Ishikawa (cell line): Measurements from ENCODE around the gene CADM3.

Experiments used
- CEBPB ChIP-seq: IDR thresholded peaks from 2 replicates; pipeline ENCODE4 v1.6.1; 2012
- CREB1 ChIP-seq: IDR thresholded peaks from 2 replicates; pipeline ENCODE4 v1.6.1; 2012; ENCODE audit warnings: low read depth
- EGR1 ChIP-seq: IDR thresholded peaks from 2 replicates; pipeline ENCODE4 v1.6.1; 2012
- EP300 ChIP-seq: IDR thresholded peaks from 2 replicates; pipeline ENCODE4 v1.6.1; 2012; ENCODE audit warnings: borderline replicate concordance
- FOXM1 ChIP-seq: IDR thresholded peaks from 2 replicates; pipeline ENCODE4 v1.6.1; 2012; ENCODE audit warnings: low read depth, borderline replicate concordance
- MAX ChIP-seq: IDR thresholded peaks from 2 replicates; pipeline ENCODE4 v1.6.1; 2012
- NFIC ChIP-seq: IDR thresholded peaks from 2 replicates; pipeline ENCODE4 v1.6.1; 2012
- RAD21 ChIP-seq: IDR thresholded peaks from 2 replicates; pipeline ENCODE4 v1.6.1; 2012; ENCODE audit warnings: low read depth
- TAF1 ChIP-seq: IDR thresholded peaks from 2 replicates; pipeline ENCODE4 v1.6.1; 2012; ENCODE audit warnings: low read depth, mild to moderate bottlenecking
- TCF12 ChIP-seq: IDR thresholded peaks from 2 replicates; pipeline ENCODE4 v1.6.1; 2012; ENCODE audit warnings: low read depth
- TEAD4 ChIP-seq: IDR thresholded peaks from 2 replicates; pipeline ENCODE4 v1.6.1; 2012
- YY1 ChIP-seq: IDR thresholded peaks from 2 replicates; pipeline ENCODE4 v1.6.1; 2012; ENCODE audit warnings: low read depth
- TF ChIP-seq, protein P1 (sequence below): IDR thresholded peaks from 2 replicates; pipeline ENCODE4 v1.6.1; 2012; ENCODE audit warnings: low read depth, mild to moderate bottlenecking
- TF ChIP-seq, protein P2 (sequence below): IDR thresholded peaks from 2 replicates; pipeline ENCODE4 v1.6.1; 2012

GRCh38 chr1:159200769-159201168, 29.4 kb downstream of the CADM3 start:
- TF ChIP-seq YY1 (no peak), TCF12 (no peak), CREB1 (no peak), TAF1 (no peak), NFIC (no peak), MAX (no peak), RAD21 (no peak), TEAD4 (no peak), EP300 (no peak), EGR1 (no peak), CEBPB (no peak), FOXM1 (no peak)
- TF ChIP-seq, protein P1, sequence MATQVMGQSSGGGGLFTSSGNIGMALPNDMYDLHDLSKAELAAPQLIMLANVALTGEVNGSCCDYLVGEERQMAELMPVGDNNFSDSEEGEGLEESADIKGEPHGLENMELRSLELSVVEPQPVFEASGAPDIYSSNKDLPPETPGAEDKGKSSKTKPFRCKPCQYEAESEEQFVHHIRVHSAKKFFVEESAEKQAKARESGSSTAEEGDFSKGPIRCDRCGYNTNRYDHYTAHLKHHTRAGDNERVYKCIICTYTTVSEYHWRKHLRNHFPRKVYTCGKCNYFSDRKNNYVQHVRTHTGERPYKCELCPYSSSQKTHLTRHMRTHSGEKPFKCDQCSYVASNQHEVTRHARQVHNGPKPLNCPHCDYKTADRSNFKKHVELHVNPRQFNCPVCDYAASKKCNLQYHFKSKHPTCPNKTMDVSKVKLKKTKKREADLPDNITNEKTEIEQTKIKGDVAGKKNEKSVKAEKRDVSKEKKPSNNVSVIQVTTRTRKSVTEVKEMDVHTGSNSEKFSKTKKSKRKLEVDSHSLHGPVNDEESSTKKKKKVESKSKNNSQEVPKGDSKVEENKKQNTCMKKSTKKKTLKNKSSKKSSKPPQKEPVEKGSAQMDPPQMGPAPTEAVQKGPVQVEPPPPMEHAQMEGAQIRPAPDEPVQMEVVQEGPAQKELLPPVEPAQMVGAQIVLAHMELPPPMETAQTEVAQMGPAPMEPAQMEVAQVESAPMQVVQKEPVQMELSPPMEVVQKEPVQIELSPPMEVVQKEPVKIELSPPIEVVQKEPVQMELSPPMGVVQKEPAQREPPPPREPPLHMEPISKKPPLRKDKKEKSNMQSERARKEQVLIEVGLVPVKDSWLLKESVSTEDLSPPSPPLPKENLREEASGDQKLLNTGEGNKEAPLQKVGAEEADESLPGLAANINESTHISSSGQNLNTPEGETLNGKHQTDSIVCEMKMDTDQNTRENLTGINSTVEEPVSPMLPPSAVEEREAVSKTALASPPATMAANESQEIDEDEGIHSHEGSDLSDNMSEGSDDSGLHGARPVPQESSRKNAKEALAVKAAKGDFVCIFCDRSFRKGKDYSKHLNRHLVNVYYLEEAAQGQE = no peak
- TF ChIP-seq, protein P2, sequence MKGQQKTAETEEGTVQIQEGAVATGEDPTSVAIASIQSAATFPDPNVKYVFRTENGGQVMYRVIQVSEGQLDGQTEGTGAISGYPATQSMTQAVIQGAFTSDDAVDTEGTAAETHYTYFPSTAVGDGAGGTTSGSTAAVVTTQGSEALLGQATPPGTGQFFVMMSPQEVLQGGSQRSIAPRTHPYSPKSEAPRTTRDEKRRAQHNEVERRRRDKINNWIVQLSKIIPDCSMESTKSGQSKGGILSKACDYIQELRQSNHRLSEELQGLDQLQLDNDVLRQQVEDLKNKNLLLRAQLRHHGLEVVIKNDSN = no peak
